HG02759 (cell line): ENCODE data around the gene ELF2.
A peak's percentile ranks its signal among the peaks of the same experiment; 100 is the strongest.
"Not testable (repeated sequence)": the region's sequence is repeated elsewhere in the genome, so short reads cannot be mapped to it uniquely, and the experiment has no call there.

Experiments
- ATAC-seq: cut with Tn5 transposase; IDR thresholded peaks from one replicate; pipeline ENCODE4 v1.9.1; 2021; ENCODE audit warnings: mild to moderate bottlenecking, moderate library complexity; ENCODE audit not compliant: unreplicated experiment

The ELF2 gene

DNA sequence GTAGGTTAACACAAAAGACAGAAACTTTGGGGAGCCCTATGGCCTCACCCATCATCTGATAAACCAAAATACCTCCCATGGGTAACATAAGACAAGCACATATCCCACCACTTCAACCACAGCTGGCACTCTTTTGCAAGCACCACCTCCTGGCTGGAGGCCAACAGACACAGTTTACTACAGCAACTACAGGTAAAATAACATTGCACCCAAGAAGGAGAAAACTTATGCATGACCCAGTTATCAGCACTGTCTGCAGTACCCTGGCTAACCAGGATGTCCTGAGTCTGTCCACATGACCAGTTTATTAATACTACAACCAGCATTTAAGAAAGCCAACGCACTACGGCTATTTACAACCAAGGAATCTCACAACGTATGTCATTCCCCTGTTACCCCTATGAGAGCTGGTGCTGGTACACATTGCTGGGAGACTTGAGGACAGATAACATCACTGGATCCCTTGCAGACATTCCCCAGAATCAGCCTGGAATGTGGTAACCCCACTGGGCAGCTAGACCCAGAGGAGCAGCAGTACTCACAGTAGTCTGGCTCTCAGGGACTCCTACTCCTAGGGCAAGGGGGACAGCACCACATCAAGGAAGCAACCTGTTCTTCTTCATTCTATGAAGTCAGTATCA, 32.0 kb downstream of the ELF2 start:
- ATAC-seq = no peak

DNA sequence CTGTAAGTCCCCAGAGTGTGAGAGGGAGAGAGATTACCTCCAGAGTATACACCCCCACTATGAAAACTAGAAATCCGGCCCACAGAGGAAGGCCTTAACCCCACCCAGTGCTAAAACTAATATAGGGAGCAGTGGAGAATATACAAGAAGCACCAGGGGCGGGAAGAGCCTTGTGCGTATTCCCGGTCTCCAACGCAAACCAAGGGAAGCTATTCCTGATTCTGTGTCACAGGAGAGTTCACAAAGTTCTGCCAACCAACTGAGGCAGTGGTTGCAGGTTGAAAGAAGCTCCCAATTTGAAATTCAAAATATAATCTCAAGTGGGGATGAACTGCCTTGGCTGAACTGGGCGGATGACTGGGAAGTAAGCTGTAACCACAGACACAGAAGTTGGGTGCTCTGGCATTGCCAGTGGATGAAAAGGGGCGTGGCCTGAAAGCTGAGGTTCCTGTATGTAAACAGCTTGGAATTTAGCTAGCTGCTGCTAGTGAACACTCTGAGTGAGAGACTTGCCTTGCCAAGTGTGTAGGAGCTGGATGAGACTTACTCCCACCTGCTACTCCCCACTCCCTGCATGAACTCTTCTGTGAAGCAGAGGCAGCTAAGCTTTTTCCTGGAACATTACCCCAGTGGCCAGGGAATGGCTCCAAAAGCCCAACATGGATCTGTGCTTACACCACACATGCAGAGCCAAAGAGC, 32.7 kb downstream of the ELF2 start:
- ATAC-seq = no peak

DNA sequence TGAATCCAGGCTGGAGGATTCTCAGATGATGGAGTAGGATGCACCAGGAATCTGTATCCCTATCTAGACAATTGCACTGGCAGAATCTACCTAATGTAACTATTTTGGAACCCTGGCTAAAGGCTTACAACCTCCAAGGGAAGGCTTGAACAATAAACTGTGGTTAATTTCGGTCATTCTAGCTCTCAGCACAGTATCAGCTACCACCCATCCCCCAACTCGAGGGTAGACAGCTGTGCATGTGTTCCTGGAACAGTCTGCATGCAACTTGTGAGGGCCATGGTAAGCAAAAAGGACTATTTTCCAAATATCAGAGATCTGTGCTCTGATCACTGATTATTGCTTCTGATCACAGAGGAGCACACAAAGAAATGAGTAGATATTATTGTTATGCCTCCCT, 34.0 kb downstream of the ELF2 start:
- ATAC-seq = no peak

DNA sequence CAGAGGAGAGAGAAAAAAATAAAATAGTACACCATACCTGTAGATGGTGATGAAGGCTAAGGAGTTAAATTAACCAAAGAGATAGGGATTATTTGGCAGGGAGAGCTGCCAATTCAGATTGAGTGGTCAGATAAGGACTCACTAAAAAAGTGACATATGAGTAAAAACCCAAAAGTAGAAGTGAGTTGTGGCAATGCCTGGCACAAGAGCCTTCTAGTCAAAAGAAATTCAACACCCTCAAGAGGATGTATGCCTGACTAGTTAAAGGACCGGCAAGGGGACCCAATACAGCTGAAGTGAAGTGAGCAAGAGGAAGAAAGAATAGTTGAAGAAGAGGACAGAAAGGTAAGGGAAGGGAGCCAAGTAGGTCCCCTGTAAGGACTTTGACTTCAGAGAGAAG, 34.9 kb downstream of the ELF2 start:
- ATAC-seq = peak; percentile 87

DNA sequence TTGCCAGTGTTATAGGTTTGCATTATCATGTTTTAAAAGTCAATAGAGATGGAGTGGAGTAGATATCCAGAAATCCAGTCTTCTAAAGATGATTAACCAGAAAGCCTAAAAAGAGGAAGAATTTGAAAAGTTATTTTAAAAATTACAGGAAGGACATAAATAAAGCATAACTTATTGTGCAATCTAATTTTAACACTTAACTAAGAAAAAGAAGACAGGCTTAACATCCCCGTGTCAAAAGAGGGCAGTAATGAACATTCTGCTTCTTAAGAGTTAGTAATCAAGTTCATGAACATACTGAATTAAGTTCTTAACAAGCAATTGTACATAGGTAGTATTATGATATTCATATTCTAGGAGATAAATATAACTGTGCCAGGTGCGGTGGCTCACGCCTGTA, 39.3 kb downstream of the ELF2 start:
- no peak for ATAC-seq

DNA sequence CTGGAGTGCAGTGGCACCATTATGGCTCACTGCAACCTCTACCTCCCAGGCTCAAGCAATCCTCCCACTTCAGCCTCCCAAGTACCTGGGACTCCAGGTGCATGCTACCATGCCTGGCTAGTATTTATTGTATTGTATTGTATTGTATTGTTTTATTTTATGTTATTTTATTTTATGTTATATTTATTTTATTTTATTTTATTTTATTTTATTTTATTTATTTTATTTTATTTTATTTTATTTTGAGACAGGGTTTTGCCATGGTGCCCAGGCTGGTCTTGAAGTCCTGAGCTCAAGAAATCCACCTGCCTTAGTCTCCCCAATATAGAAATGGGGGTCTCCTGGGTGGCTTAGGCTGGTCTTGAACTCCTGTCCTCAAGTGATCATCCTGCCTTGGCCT, 42.6 kb downstream of the ELF2 start:
- no peak for ATAC-seq

DNA sequence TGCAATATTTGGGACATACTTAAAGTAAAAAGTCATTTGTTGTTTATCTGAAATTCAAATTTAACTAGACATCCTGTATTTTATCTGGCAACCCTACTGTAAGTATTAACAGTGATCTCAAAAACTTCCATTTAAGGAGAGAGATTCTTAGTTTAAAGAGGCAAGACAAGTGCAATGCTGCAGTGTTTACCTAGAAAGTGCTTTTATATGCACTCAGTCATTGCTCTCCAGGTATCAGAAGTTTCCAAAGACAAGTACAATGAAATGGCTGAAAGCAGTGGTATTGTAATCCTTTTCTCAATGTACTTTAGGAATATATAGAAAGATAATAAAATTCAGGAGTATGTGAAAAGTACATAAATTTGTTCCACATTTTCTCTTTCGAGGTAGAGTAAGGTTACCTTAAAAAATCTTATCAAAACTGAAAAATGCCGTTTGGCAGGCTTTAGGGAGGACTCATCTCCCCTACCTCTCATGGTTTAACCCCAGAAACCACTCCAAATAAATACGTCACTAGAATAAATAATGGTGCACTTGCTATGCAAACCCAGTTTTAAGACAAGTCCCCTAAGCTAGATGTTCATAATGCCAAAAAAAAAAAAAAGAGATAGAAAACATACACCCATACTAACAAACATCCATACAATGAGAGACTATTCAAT, 45.7 kb downstream of the ELF2 start:
- no peak for ATAC-seq

DNA sequence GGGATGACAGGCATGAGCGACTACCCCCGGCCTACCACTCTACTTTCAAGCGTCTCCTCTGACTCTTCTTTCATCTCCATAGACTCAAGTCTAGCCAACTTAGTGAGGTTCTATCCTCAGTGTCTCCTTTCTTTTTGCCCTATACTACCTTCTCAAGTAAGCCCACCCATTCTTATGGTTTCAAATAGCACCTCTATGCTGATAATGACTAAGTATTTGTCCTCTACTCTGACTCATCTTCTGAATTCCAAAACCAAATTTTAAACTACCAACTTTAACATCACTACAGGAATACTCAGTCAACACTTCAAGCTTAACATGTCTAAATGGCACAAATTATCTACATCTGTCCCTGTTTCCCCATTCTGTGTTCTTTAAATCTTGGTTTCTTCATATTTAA, 47.8 kb downstream of the ELF2 start:
- ATAC-seq = no peak

DNA sequence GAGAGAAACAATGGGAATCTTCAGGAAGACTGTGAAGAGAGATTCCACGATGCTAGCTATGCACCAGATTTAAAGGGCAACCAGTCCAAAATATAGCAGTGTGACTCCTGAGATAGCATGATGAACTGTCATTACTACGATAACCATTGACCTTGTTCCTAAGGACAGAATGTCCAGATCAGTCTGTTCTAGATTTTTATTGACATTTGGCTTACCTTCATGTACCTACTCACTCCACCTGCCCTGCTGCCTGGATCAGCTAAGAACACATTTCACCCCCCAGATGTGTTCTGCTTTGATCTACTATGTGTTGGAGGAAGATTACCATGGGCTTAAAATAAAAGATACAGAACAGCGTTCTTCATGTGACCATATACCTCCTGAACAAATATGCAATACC, 50.1 kb downstream of the ELF2 start:
- no peak for ATAC-seq

DNA sequence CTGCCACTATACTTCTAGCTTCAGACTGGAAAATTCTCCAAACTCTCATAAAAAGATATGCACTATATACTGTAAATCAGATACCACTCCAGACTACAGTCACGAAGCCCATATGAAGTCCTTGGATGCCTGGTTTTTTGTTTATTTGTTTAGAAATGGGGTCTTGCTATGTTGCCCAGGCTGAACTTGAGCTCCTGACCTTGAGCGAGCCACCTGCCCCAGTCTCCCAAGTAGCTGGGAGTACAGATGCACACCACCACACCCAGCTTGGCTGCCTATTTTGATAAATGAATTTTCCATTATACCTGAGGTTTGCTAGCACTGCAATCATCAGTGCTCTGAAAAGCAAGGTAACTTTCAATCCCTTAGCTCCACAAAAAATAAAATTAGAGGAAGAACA, 53.1 kb downstream of the ELF2 start:
- ATAC-seq = no peak

DNA sequence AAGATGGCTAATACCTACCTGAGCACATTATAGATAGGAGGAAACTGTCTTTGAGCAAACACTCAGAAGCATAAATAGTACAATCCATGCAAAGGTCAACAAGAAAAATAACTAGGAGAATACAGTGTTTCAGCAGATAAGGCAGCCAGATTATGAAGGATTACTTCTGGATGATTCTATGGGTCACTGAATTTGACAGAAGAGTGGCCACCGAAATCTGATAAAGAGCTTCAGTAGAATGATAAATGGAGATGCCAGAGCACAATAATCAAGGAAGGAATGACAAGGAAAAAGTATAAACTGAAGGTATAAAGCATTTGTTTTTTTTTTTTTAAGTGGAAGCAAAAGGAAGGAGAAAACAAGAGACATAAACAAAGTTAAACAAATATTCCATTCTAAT, 58.7 kb downstream of the ELF2 start:
- no peak for ATAC-seq

DNA sequence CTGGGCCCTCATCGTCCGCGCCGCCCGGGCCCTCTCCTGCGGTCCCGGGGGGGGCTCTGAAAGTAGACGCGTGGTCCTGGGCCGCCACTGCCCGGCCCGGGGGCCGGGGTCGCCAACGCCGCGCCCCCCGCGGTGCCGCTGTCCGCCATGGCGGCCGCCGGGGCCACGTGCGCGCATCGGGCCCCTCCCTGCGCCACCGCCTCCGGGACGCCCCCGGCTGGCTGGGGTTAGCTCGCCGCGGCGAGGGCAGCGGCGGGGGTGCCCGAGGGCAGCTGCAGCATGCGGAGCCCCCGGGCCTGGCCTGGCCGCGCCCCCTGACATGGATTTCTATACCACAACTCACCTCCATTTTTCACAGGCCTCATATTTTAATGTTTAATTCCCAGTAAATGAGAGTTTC, 61.8 kb downstream of the ELF2 start:
- no peak for ATAC-seq

DNA sequence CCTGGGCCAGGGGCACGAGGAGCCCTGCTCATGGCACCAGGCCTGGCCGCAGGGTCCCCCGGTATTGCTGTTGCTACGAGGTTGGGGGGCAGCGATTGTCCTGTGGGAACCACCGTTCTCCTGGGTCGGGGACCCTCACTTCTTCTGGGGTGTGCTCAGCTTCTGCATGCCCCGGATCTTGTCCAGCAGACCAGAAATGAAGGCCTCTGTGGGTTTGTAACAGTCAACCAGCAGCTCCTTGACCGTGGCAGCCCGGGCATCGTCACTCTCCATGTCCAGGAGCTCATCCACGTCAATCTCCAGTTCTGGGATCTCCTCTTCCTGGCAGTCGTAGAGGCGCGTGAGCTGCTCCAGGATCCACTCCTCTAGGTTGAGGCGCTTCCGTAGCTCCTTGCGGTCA, 62.2 kb downstream of the ELF2 start:
- not testable (repeated sequence) for ATAC-seq

DNA sequence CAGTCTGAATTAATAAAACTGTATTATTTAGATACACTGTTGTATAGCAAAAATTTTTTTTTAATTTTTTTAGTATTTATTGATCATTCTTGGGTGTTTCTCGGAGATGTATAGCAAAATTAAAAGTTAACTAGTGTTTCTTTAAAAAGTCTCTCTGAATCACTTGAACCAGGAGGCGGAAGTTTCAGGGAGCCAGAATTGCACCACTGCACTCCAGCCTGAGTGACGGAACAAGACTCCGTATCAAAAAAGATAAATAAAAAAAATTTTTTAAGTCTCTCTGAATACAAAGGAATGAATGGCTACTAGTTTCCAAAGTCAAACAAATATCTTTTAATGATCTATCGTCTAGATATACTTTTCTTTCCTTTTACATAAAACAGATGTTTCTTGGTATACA, 64.4 kb downstream of the ELF2 start:
- ATAC-seq = no peak

DNA sequence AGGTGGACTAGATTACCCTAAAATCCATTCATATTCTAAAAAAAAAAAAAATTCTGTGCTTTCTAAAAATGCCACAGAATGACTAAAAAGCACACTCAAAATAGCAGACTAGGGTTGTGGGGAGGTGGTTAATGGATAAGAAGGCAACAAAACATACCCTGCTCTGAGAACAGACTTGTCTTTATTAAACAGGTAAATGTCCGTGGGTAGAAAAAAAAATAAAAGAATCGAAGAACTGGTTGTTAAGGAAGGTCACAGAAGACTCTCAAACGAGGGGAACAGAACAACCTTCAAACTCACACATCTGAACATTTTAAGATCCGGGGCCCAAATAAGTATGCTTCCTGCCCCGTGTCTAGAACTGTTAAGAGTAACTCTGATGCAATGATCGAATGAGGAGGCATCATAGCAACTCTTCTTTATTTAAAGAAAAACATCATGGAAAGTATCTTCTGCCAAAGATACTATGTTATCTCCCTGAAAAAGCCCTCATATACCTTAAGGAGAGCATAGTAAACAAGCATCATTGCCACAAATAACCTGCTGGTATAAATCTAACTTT, 68.4 kb downstream of the ELF2 start:
- no peak for ATAC-seq

DNA sequence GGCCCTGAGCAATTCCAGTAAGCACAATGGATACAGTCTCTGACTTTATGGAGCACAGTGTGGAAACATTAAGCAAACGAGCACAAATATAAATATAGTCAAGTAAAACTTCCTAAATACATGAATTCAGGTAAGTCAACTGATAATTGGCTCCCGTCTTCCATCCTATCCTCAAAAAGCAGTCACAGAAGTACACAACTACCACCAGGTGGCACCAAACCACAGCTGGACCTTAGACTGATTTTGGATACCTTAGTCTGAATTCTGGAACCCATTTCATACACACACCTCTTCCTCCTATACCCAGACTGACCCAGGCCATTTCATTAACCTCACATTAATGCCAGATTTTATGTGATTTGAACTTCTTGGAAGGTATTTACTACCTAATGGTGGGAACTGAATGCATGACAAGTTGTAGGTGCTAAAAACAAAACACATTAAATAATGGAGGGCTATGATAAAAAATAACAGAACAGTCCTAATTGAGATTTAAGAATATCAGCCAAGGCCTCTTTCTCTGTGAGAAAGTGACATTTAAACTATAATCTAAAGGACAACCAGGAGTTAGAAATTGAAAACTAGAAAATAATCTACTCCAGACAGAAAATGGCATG, 77.5 kb downstream of the ELF2 start:
- ATAC-seq = peak; percentile 85

DNA sequence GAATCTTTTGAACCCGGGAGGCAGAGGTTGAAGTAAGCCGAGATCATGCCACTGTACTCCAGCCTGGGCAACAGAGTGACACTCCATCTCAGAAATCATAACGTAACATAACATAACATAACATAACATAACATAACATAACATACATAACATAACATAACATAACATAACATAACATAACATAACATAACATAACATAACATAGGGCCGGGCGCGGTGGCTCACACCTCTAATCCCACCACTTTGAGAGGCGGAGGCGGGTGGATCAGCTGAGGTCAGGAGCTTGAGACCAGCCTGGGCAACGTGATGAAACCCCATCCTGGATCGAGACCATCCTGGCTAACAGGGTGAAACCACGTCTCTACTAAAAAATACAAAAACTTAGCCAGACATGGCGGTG, 84.7 kb downstream of the ELF2 start:
- ATAC-seq = no peak

DNA sequence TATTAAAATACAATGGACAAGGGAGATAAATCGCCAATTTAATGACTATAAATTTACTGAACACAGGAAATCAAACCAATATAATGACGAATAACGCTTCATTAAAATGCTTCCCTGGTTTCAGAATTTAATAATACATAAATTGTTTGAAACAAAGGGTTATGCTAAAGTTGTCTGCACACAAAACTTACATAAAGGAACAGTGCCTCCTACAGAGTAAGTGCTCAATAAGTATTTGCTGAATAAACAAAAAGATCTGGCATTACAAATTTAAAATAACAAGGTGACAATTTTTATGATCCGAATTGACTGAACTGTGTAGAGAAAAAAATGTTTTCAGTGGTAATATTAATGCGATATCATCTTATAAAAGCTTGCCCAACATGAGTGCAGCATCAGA, 91.9 kb downstream of the ELF2 start:
- ATAC-seq = no peak

DNA sequence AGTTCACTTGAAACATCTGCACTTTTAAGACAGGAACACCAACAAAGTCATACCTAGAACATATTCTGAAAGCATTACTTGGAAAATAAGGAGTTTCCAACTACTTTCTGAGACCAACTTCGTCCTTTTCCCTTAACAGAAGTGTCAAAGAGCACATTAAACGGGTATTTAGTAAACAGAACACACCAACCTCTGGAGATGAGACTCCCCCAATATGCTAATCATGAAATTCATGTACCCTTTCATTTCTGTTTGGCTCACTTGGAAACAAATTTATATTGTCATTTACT, 92.3 kb downstream of the ELF2 start:
- ATAC-seq = no peak

DNA sequence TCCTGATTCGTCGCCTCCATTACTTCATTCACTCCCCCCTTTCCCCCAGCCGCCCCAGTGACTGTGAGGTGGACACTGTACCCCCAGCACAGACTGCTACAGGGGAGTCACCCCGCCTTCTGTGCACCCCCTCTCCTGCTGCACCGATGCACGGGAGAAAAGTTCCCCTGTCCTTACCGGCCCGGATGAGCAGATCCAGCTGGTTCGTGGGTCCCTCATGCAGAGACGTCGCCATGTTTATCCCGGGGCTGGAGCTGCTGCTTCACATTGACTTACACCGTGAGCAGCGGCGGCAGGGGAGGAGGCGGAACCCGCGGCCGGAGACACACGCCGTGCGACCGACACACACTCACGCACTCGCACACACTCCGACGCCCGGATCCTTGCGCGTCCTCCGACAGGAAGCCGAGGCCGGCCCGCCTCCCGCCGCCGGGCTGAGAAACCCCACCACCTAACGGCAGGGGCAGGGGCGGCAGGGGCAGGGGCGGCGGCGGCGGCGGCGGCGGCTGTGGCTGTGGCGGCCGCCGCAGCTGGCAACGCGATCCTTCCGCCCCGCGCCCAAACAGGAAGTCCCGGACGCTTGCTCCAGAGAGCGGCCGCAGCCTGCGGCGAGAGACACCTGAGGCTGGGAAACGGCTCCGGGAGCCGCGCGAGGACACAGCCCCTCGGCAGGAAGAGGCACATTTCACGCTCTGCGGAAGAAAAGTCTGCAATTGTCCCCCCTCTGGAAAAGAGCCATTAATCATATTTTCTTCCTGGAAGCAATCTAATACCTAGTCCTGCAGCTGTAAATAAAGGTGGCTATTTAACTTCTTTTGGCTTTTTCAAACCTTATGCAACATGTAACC, 92.8 kb downstream of the ELF2 start:
- ATAC-seq = peak; percentile 61

DNA sequence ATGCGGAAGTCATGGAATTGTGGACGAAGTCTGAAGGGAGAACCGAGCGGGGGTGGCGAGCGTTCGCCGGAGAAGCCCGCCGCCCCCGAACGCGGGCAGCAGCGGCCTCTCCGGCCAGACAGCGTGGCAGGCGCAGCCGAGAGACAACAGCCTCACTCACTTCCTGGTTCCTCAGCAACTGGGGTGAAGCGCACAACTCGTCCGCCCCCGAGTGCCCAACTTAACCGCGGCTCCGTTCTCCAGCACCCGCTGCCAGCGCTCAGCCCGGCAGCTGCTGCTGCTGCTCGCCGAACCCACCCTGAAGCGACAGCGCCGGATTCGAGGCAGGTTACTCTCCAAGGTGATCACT, 93.4 kb downstream of the ELF2 start:
- ATAC-seq = peak; percentile 32
